Subcutaneous preadipocyte (primary cell): ENCODE results near the gene RTN4. TPM values are rescaled to one million over a fixed set of nuclear protein-coding genes. Genes with fewer than 3 reads are reported as not detected.

Source experiments
- small RNA-seq: library from RNA; depleted of rRNA; stranded (forward); fragments of <200 nt; gene quantifications from one replicate; pipeline ENCODE3, GENCODE V24; 2012
- total RNA-seq: library from RNA; depleted of rRNA; stranded (reverse); fragments of >200 nt; gene quantifications from 2 replicates; pipeline ENCODE4 v1.2.3, GENCODE V29; 2012

The RTN4 gene, protein sequence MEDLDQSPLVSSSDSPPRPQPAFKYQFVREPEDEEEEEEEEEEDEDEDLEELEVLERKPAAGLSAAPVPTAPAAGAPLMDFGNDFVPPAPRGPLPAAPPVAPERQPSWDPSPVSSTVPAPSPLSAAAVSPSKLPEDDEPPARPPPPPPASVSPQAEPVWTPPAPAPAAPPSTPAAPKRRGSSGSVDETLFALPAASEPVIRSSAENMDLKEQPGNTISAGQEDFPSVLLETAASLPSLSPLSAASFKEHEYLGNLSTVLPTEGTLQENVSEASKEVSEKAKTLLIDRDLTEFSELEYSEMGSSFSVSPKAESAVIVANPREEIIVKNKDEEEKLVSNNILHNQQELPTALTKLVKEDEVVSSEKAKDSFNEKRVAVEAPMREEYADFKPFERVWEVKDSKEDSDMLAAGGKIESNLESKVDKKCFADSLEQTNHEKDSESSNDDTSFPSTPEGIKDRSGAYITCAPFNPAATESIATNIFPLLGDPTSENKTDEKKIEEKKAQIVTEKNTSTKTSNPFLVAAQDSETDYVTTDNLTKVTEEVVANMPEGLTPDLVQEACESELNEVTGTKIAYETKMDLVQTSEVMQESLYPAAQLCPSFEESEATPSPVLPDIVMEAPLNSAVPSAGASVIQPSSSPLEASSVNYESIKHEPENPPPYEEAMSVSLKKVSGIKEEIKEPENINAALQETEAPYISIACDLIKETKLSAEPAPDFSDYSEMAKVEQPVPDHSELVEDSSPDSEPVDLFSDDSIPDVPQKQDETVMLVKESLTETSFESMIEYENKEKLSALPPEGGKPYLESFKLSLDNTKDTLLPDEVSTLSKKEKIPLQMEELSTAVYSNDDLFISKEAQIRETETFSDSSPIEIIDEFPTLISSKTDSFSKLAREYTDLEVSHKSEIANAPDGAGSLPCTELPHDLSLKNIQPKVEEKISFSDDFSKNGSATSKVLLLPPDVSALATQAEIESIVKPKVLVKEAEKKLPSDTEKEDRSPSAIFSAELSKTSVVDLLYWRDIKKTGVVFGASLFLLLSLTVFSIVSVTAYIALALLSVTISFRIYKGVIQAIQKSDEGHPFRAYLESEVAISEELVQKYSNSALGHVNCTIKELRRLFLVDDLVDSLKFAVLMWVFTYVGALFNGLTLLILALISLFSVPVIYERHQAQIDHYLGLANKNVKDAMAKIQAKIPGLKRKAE
- total RNA-seq, result 222 and 242 TPM in 2 replicates

DNA sequence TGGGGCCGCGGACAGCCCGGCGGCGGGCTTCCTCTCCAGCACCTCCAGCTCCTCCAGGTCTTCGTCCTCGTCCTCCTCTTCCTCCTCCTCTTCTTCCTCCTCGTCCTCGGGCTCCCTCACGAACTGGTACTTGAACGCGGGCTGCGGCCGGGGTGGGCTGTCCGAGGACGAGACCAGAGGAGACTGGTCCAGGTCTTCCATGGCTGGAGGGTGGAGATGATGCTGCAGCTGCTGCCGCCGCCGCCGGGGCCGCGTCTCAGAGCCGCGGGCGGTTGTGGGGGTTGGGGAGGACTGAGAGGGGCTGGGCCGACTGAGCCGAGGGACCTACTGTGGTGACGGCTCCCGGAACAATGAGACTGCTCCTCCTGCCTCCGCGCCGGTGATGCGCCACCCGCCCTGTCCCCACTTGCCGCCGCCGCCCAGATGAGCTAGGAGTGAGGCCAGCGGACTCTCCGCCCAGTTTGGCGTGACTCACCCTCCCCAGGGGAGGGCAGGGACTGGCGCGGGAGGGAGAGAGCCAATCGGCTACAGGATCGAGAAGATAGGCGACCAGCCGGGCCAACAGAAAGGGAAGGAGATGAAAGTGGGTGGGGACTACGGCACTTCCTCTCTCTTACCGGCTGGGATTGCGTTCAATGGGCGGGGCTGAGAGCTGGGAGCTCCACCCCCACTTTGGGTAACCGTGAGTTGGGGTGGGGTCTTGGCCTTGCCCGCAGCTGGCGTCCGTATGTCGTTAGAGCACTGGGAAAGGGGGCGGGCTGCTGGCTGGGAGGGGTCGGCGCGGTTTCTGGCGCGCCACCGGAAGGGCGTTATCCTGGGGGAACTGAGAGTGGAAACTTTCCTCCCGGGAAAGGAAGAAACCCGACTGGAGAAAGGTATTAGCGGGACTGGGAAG lies at the start of gene RTN4:
Gene RTN4 (minus strand): TSS at position 352 of the 895 bp plus-strand sequence. CDS start 151 bp downstream, at position 201.

Small RNA genes within 50 kb of the gene (small RNA-seq; reads per million reads assigned to genes)
- gene RNU6-433P, result not detected

Other genes with a start within 250 kb of the RTN4 start
- 3.7 and 8.6 TPM in 2 replicates for gene CLHC1, start 181.8 kb upstream of the RTN4 start, total RNA-seq
- gene RPS27A, start 182.2 kb upstream of the RTN4 start, total RNA-seq, result 525 and 1,020 TPM in 2 replicates
- 40.4 and 49.1 TPM in 2 replicates for gene MTIF2, start 218.8 kb upstream of the RTN4 start, total RNA-seq